NCI-H1092 (cell line): ENCODE measurements around the gene WDR44.
"Not testable (repeated sequence)": the region's sequence is repeated elsewhere in the genome, so short reads cannot be mapped to it uniquely, and the experiment has no call there.

Source experiments
- DNase-seq: peaks from one replicate; lab custom pipeline; 2025; lab: John Stamatoyannopoulos, UW

WDR44 gene

DNA sequence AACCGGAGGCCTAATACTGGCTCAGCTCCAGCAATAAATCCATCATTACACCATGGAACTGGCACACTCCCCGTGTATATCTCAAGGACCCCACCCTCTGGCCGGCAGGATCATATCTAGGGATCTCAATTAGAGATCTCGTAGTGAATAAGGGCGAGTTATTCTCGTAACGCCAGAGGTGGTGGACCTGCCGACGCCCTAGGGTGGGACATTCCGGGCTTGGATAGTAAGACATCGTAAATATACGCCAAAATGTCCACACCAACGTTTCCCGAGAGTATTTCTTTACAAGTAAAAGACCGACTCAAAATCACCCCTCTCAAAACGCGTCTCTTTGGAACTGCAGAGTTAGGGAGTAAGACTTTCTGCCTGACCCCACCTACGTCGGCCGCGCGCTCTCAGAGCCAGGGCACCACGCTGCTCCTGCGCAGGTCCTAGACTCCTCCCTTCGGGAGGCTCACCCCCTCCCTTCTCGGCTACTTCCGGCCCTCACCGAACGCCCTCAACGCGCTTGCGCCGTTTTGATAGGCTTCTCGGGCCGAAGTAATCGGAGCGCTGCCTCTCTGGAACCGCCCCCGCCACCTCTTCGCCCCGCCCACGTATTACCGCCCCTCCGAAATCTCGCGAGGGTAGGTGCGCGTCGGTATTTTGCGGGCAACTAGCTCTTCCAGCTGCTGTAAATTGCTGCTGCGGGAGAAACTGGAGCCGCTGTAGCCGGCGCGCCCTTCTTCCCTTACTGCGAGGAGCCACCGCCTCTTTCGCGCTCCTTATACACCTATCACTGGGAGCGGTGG, at the start of gene WDR44:
Gene WDR44 (plus strand): TSS at position 643 of the 794 bp plus-strand sequence. CDS start 398 bp downstream, outside the sequence.
- DNase-seq: peak; percentile 97

DNA sequence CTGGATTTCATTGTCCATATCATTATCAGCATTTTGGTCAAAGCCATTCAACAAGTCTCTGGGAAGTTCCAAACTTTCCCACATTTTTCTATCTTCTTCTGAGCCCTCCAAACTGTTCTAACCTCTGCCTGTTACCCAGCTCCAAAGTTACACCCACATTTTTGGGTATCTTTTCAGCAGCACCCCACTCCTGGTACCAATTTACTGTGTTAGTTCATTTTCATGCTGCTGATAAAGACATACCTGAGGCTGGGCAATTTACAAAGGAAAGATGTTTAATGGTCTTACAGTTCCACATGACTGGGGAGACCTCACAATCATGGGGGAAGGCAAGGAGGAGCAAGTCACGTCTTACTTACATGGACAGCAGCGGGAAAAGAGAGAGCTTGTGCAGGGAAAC, 40.1 kb upstream of the WDR44 start:
- DNase-seq: not testable (repeated sequence)

- DNase-seq: no peak
These were observed 30.4 kb upstream of the WDR44 start for GRCh38 chrX:118315529-118315928.

DNA sequence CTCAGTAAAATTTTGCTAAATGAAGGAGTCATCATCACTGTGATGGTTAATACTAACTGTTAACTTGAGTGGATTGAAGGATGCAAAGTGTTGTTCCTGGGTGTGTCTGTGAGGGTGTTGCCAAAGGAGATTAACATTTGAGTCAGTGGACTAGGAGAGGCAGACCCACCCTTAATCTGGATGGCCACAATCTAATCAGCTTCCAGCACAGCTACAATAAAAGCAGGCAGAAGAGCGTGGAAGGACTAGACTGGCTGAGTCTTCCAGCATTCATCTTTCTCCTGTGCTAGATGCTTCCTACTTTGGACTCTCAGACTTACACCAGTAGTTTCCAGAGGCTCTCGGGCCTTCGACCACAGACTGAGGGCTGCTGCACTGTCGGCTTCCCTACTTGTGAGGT, 21.3 kb upstream of the WDR44 start:
- DNase-seq: no peak

DNA sequence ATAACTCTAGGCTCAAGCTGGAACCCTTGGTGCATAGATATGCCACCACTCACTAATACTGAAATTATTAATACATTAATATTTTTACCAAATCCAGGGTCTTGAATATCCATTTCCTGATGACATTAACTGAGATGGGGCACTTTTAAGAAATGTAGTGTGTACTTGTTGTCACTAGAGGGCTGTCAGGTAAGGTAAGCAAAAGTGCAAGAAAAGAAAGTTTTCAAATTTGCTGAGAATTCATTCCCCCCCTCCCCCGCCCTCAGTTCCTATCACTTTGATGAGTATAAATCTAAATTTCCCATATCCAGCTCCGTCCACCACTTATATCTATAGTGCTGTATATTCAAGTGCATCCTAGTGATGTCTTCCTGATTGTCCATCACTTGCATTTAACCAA, 20.5 kb upstream of the WDR44 start:
- DNase-seq: no peak

DNA sequence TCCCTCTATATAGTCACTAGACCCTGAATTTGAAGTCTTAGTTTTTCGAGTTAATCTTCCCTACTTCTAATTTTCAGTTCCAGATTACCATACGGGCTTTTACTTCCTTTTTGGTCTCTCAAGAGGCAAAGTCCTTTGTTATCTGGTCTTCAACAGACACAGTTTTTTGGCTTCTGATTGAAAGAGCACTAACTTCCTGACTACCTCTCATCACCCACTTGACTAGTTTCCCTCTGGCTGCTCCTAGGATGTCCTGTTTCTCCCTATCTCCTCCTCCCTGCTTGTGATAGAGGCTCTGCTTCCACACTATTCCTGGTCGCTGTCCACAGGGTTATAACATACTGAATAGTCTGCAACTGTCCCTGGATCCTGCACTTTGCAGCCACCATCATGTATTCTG, 16.7 kb upstream of the WDR44 start:
- no peak for DNase-seq

DNA sequence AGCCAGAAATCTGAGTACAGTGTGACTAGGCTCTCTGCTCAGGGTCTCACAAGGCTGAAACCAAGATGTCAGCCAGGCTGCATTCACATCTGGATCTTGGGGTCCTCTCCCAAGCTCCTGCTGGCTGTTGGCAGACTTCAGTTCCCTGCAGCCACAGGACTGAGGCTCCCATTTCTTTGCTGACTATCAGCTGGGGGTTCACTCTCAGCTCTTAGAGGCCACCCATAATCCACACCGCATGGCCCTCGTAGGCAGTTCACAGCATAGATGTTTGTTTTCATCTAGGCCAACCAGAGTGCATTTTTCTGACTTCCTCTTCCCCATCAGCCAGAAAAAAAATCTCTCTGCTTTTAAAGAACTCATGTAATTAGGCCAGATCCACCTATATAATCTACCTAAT, 8.2 kb upstream of the WDR44 start:
- DNase-seq: no peak

GRCh38 chrX:118338930-118339329, 7.0 kb upstream of the WDR44 start:
- DNase-seq: no peak

DNA sequence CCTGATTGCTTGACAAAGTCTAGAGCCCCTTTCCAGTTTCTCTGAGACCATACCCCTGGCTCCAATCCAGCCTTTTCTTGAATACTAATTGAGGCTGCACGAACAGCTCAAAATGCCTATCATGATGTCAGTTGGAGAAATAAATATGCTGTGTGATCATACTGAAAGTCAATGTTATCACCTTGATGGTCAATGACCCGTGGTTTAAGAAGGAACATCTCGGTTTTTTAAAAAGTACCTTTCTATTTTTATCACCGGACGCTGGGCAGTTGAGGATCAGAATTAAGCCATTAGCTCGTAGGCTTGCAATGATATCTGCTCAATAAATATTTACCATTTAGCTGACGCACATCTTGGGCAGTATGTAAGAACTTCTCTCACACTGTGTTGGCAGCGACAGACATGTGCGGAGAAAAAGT, 852 bp upstream of the WDR44 start:
- DNase-seq: no peak

DNA sequence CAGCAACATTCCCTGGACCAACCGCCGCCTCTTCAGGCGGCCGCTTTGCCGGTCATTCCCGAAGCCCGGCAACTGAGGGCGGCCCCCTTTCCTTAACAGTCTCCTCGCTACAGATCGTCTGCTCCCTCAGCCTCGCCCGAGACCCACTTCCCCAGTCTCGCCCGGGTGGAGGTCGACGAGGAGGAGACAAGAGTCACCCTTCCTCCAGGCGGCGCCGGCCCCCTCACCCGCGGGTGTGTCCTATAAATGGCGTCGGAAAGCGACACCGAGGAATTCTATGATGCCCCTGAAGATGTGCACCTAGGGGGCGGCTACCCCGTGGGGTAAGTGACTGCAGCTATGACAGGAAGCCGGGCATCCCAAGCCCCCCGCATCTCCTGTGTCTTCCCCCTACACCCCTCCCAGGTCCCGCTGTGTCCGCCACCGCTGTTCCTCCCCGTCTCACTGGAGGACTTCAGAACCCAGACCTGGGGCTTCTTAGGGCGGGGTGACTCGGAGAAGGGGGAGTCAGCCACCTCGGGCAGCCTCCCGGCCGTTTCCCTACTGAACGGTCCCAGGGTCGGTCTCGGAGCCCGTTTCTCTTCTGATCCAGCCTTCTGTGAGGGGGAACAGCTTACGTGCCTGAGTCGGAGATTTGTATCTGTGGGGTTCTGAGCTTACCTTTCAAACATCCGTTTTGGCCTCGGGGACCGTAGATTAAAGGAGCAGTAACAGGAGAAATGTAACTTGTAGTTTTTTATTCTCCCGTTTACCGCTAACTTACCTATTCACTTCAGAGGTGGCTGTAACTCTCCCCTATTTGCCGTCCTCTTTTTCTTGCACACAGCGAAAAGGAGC, 570 bp downstream of the WDR44 start:
- peak; percentile 51 for DNase-seq

GRCh38 chrX:118347131-118347530, 1.2 kb downstream of the WDR44 start:
- DNase-seq: no peak

GRCh38 chrX:118347736-118348135, 1.8 kb downstream of the WDR44 start:
- DNase-seq: no peak

DNA sequence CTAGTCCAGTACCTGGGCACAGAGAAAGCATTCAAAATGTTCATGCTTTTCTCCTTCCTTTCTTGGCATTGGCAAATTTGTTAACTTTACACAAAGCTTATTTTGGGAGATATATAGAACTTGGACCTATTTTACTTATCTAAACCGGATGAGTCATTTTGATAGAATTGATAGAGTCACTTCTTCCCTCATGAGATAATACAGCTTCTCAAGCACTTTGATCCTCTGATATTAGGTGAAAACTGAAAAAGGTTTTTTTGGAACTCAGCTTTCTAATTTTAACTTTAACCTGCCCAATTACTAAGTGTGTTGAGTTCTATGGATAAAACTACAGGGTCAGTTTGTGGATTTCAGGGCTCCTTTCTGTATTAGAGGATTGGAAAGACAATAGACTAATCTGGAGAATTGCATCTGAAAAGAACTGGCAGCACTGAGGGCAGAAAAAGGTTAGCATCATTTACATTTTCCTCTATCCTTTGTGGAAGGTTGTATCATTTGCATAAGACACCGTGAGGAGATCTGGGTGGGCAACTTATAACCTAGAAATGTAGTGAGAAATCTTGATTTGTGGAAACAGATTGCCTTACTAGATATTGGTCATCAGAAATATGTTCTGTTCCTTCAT, 2.4 kb downstream of the WDR44 start:
- no peak for DNase-seq

DNA sequence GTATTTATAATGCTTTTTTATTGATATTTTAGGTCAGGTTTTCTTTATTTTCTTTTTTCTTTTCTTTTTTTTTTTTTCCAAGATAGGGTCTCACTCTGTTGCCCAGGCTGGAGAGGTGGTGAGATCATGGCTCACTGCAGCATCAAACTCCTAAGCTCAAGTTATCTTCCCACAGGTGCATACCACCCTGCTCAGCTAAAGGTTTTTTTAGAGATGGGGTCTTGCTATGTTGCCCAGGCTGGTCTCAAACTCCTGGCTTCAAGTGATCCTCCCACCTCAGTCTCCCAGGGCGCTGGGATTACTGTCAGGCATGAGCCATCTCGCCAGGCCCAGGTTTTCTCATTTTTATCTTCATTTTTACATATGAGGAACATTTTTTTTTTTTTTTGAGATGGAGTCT, 3.3 kb downstream of the WDR44 start:
- no peak for DNase-seq

- no peak for DNase-seq
These were observed 4.3 kb downstream of the WDR44 start for GRCh38 chrX:118350221-118350620.

GRCh38 chrX:118350706-118351105, 4.8 kb downstream of the WDR44 start:
- DNase-seq: no peak

GRCh38 chrX:118352566-118352965, 6.7 kb downstream of the WDR44 start:
- no peak for DNase-seq

DNA sequence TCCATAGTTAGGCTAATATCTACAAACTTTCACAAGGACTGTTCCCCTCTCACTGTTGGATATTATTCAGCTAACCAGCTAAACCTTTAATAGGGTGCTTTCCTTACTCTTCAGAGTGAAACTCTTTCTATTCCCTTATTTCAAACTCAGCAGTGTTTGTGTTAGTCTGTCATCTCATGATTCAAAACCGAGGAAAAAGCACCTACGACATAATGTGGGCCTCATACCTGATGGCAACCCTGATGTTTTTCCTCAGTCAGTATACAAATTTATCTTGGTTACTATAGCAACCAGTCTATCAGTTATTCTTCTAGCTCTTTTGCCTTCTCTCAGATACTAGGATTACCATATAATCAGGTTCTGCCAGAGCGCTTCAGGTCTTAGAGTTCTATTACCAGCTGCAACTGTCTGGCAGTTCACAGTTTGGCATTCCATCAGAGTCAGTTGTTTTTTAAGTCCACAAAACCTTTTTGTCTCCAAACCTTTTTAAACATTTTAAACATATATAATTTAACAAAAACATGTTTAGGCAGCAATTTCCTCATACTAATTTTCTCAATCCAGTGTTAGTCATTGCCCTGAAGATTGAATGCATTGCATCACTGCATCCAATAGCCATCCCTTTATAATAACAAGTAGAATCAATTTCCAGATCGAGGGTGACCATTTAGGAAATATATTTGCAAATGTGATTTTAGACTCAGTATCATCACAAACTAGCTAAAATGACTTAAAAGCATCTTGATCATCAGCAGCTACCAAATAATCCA, 7.4 kb downstream of the WDR44 start:
- DNase-seq: no peak

GRCh38 chrX:118355225-118355920, 9.5 kb downstream of the WDR44 start:
- no peak for DNase-seq

DNA sequence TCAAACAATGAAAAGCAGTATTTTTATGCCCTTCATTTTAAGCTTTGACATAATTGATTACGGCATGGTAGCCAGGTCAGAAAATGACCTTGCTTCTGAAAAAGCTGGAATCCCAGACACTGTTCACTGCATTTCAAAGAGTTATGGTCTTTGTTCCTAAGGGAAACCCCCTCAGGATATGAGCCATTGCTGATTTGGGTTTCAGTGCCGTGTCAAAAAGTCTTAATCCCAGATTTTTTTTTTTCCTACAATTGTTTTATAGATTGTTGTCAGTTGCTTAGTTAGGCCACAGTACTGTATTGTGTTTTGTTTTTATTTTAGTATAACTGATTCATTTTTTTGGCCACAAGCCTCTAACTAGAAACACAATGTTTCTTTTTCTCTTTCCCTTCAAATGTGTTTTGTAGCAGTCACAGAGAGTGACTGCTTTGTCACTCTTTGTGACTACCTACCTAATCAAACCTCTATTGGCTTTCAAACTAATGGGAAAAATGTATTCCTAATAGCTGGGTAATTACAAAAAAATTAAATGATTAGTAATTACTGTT, 10.3 kb downstream of the WDR44 start:
- DNase-seq: no peak
